OCI-LY7 (cell line): ENCODE results near the gene SESN3.

Source experiments
- EZH2phosphoT487 ChIP-seq: fragments of 200-600 bp; sonication (generic); IDR thresholded peaks from 2 replicates; pipeline ENCODE4 v1.6.1; 2018; ENCODE audit warnings: low read depth, borderline replicate concordance, mild to moderate bottlenecking, mixed run types, antibody characterized with exemption, low read length, moderate library complexity, mixed read lengths
- TF ChIP-seq, protein P1 (sequence below): fragments of 200-600 bp; sonication (generic); conservative IDR thresholded peaks from 2 replicates; pipeline ENCODE4 v1.5.1; 2014; ENCODE audit warnings: mild to moderate bottlenecking, antibody characterized with exemption, low read length, moderate library complexity, mixed read lengths

DNA sequence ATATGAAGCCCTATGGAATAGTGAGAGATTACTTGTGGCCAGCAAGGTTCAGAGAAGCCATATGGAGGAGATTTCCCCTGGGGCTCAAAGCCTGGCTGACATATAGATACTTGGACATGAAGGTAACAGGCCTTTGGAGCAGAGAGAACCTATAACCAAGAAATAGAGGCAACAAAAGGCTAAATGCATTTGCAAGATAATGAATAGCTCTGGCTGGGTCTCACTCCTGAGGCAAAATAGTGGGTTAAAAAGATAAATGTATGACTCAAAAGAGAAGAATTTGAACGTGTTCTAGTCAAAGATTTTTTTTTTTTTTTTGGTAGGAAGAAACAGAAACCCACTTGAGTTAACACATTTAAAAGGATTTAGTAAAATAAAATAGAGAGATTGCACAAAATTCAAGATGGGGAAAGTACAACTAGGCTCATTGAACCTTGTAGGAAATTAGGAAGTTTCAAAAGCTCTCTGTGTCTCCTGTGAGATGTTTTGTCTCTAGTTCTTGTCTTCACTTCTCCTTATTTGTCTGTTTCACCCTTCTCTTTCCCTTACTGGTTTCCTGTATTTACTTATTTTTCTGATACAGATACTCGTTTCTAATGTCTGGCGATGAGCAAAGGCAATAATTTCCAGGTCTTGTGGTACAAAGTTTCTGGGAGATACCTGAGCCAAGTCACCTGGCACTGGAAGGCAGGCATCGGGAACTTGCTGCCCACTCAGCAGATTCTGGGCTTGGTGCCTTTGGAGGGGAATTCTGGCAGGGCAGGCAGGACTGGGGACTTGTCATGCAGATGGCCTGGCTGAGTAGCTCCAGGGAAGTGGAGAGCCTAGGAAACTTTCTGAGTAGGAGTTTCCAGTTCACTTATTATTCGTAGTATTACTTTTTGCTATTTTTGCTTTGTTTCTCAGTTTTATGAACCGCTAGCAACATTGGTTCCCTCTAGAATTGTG lies 49.2 kb upstream of the SESN3 start:
- TF ChIP-seq, protein P1, sequence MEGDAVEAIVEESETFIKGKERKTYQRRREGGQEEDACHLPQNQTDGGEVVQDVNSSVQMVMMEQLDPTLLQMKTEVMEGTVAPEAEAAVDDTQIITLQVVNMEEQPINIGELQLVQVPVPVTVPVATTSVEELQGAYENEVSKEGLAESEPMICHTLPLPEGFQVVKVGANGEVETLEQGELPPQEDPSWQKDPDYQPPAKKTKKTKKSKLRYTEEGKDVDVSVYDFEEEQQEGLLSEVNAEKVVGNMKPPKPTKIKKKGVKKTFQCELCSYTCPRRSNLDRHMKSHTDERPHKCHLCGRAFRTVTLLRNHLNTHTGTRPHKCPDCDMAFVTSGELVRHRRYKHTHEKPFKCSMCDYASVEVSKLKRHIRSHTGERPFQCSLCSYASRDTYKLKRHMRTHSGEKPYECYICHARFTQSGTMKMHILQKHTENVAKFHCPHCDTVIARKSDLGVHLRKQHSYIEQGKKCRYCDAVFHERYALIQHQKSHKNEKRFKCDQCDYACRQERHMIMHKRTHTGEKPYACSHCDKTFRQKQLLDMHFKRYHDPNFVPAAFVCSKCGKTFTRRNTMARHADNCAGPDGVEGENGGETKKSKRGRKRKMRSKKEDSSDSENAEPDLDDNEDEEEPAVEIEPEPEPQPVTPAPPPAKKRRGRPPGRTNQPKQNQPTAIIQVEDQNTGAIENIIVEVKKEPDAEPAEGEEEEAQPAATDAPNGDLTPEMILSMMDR = no peak
- TF ChIP-seq EZH2phosphoT487 = no peak
